Measurements from ENCODE around the gene CAMKK2. TPM values are rescaled to one million over a fixed set of nuclear protein-coding genes. Genes with fewer than 3 reads are reported as not detected.
"Not testable (repeated sequence)": the region's sequence is repeated elsewhere in the genome, so short reads cannot be mapped to it uniquely, and the experiment has no call there.

Gene CAMKK2
- total RNA-seq, 1 experiment from 2014 or later, result 13.5 TPM

GRCh38 chr12:121298411-121298810 lies 1.9 kb upstream of the CAMKK2 start:
- DNase-seq (ENCODE audit: low read depth), result not testable (repeated sequence)

DNA sequence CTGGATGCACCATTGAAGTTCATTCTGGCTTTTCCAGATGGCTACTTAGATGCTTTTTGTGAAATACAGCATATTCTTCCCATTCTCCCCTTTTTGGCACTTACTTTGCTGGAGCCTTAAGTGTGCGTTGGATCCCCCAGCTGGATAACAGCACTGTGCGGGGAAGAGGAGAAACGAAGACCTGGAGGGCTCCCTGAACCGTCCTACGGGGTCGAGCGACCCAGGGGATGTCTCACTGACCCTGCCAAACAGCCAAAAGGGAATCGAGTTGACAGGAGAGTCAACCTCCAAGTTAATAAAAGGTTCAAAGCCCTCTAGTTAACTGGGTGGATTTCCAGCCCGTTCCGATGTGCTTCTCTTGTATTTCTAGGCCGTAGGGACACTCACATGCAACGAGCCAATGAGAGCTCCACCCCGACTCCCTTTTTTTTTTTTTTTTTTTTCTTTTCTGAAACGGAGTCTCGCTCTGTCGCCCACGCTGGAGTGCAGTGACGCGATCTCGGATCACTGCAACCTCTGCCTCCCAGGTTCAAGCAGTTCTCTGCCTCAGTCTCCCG lies 1.0 kb upstream of the CAMKK2 start:
- DNase-seq (ENCODE audit: low read depth), result peak; percentile 7

DNA sequence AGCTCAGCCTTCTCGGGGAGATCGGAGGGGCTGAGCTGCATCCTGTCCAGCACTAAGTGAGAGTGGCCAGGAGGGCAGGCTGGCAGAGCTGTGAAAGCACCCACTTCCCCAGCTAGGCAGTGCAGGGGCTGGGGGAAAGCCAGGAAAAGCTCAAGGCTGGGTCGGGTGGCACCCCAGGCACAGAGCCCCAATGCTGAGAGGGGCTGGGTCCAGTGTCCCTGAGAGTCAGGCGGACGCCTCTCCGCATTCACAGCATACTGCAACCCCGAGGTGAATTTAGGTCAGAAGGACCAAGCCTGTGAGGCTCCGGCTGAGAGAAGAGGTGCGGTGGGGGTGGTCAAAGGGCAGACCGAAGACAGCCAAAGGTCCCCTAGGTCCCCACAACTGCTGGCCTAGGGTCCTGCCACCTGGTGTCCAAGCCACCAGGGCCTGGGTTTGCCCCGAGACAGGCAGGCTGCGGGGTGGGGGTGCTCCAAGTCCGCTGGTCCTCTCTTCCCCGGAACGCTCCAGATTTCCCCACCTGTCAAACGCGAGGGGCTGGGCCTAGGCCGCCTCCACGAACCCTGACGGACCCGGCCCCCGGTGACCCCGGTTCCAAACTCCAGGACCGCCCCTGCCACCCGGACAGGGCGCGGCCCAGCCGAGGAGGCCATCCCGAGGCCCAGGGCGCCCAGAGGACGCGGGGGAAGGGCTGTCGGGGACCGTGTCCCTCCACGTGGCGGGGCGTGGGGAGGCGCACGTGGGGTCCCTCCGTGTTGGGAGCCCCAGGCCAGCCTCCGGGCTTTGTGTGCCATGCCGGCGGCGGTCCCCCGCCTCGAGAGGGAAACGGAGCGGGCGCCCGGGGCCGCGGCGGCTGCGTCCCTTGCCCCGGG lies 527 bp downstream of the CAMKK2 start:
- DNase-seq (ENCODE audit: low read depth), result peak; percentile 15

GRCh38 chr12:121295116-121295745 lies 1.3 kb downstream of the CAMKK2 start:
- no peak for DNase-seq (ENCODE audit: low read depth)

- no peak for DNase-seq (ENCODE audit: low read depth)
Observed at GRCh38 chr12:121294151-121294889, 2.2 kb downstream of the CAMKK2 start.

GRCh38 chr12:121293603-121294002 lies 2.9 kb downstream of the CAMKK2 start:
- DNase-seq (ENCODE audit: low read depth), result no peak

GRCh38 chr12:121290410-121290809 lies 6.1 kb downstream of the CAMKK2 start:
- no peak for DNase-seq (ENCODE audit: low read depth)

GRCh38 chr12:121289962-121290361 lies 6.5 kb downstream of the CAMKK2 start:
- no peak for DNase-seq (ENCODE audit: low read depth)

- DNase-seq (ENCODE audit: low read depth), result no peak
Observed at GRCh38 chr12:121288986-121289385, 7.5 kb downstream of the CAMKK2 start.

DNA sequence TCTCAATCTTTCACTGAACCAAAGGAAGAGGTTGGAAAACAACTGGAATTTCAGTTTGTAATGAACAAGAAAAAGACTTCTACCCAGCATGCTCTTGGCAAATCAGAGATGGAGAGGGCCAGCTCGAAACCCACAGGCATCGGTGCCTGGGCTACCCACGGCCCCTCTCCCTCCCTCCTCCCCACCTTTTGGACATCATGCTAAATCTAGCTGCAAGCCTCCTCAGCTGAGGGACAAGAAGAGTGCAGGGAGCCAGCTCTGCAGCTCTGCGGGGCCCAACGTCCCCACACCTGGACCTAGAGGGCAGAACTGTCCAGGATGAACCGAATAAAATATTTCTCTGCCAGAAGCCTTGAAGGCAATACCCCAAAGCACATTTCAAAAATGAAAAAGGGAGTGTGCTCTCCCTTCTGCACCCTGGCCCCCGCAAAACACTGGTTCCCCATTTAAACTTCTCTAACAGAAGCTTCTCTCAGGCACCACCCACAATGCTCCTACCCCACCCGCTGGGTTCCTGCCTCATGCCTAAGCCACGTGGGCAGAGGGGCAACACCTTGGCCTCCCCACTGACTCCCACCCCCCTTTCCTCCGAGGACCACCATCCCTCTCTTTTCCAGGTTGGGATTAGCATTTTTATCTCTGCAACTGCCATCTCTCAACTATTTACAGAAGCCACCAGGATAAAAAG lies 8.2 kb downstream of the CAMKK2 start:
- DNase-seq (ENCODE audit: low read depth), result no peak

DNA sequence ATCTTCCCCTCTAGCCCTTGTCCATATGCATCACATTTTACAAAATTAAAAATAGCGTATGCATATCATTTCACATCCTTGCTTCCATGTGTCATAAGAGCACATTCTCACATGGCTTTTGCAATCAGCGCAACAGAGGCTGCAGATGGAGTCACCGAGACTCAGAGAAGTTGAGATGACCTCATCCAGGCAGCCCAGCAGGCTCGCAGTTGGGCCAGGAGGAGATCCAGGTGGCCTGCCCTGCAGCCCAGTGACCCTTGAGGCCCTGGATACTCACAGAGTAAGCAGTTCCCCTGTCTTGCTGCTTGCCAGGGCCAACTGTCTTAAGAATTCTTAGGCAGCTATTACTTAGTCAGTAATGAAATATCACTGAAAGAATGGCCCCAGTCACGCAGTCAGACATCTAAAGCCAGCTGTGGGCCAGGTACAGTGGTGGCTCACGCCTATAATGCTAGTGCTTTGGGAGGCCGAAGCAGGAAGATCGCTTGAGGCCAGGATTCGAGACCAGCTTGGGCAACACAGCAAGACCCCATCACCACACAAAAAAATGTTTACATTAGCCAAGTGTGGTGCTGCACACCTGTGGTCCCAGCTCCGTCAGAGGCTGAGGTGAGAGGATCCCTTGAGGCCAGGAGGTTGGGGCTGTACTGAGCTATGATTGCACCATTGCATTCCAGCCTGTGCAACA lies 9.1 kb downstream of the CAMKK2 start:
- DNase-seq (ENCODE audit: low read depth), result no peak

DNA sequence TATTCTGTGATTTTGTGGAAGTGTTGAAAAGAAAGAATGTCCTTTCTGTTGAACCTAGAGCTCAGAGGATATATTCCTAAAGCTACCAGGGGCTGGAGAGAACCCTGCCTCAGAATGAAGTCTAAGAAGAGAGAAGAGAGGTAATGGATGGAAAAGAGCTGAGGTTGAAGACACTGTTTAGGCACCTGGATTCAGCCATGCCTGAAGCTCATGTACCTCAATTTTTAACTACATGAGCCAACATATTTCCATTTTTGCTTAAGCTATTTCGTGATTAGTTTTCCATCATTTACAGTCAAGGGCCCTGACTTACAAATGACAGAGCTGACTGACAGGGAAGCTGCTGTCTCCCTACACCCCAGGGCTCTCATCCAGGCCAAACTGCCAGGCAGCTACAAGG lies 10.7 kb downstream of the CAMKK2 start:
- no peak for DNase-seq (ENCODE audit: low read depth)

- DNase-seq (ENCODE audit: low read depth), result no peak
Observed at GRCh38 chr12:121284551-121285390, 11.7 kb downstream of the CAMKK2 start.

DNA sequence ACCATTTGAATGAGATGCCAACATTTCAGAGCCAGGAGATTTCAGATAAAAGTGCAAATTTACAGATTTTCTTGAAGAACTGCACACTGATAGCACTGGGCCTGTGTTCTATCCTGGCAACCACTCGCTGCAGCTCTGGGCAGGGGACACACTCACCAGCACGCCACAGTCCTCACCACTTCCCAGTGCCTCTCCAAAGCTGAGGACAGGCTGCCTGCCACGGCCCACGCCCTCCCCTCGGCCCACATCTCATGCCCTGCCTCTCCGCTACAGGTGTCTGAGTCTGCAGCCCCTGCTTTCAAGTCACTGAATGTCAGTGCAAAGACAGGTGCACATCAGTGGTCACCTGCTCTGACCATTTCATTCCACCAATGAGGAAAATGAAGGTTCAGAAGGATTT lies 12.7 kb downstream of the CAMKK2 start:
- no peak for DNase-seq (ENCODE audit: low read depth)

- DNase-seq (ENCODE audit: low read depth), result no peak
Observed at GRCh38 chr12:121283388-121283787, 13.1 kb downstream of the CAMKK2 start.

GRCh38 chr12:121282910-121283309 lies 13.6 kb downstream of the CAMKK2 start:
- not testable (repeated sequence) for DNase-seq (ENCODE audit: low read depth)

DNA sequence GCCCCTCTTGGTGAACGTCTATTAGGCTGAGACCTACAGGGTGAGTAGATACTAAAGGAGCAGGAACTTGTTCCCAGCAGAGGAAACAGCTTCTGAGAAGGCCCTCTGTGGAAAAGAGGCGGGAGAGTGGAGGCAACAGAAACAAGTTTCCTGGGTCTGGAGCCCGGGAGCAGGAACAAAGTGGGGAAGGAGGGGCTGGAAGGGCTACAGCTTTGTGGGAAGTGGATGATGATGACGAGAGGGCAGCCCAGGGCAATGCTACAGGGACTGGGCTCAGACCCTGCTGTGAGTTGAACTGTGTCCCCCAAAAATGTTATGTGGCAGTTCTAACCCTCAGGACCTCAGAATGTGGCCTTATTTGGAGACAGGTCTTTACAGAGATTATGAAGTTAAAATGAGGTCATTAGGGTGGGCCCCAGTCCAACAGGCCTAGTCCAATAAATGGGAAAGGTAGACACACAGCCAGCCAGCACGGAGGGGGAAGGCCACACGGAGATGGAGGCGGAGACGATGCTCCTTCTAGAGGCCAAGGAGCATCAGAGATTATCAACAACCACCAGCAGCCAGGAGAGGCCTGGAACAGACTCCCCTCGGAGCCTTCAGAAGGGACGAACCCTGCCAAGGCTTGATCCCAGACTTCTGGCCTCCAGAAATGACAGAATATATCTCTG lies 14.3 kb downstream of the CAMKK2 start:
- no peak for DNase-seq (ENCODE audit: low read depth)

DNA sequence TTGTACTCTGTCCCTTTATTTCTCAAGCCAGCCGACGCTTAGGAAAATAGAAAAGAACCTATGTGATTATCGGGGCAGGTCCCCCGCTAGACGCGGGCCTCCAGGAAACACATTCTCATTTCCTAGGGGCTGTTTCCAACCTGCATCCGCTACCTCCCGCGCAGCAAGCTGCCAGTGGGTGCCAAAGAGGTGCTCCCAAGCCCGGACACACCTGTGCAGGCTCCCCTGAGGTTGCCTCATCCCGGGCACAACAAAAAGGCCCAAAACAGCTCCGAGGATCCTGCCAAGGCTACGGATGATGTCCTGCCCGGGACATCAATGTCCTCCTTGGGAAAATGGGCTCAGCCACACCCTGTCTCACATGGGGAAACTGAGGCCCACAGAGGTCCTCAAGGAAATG lies 15.4 kb downstream of the CAMKK2 start:
- not testable (repeated sequence) for DNase-seq (ENCODE audit: low read depth)

GRCh38 chr12:121280531-121280930 lies 16.0 kb downstream of the CAMKK2 start:
- DNase-seq (ENCODE audit: low read depth), result not testable (repeated sequence)

All from LHCN-M2 (cell line).